K562 (cell line): ENCODE results near the gene ZFX. TPM values are rescaled to one million over a fixed set of nuclear protein-coding genes. Genes with fewer than 3 reads are reported as not detected.

Experiments
- ATAC-seq: fragments of 200-7000 bp; cut with Tn5 transposase; 3 replicates; pipeline ENCODE4 v1.9.1; 2020; ENCODE audit warnings: moderate library complexity
- BruUV-seq: library from RNA; stranded (reverse); fragments of 400-500 nt; replicated peaks from 2 replicates; lab custom pipeline; 2021; lab: Mats Ljungman, UMichigan
- CTCF ChIA-PET: fragments of 300-600 bp; formaldehyde crosslinking; extraction: SDS; loops from one replicate; lab custom pipeline; 2021; ENCODE audit warnings: low intra/inter-chr PET ratio; lab: Yijun Ruan, JAX
- POLR2A ChIA-PET: fragments of 300-600, 350-650 bp; sonication (Branson Sonifier 250); formaldehyde crosslinking; extraction: SDS; loops from one replicate; lab custom pipeline; 2021; ENCODE audit warnings: antibody characterized with exemption, inconsistent platforms; lab: Yijun Ruan, JAX
- DNase-seq, 4 experiments: peaks; one replicate each; pipeline versions ENCODE4 v3.0.0 to v3.0.0-alpha.2; 2011 to 2018; ENCODE audit warnings: low spot score in 3 of 4, mixed read lengths in 3 of 4; ENCODE audit errors: extremely low read depth in 1 of 4
- FAIRE-seq: peaks from 2 replicates; lab custom pipeline; 2011; peaks lifted over from hg19 to GRCh38; lab: Jason Lieb, UNC
- H2AFZ ChIP-seq: 2 replicates; pipeline ENCODE4 v1.6.0; 2011; ENCODE audit warnings: low read depth, low read length, control low read depth, inconsistent platforms
- H3K27ac ChIP-seq: fragments of 200-600 bp; 3 replicates; pipeline ENCODE4 v1.8.0; 2011; ENCODE audit warnings: low read depth, mild to moderate bottlenecking, control low read depth, inconsistent platforms, low read length, moderate library complexity, mixed read lengths; ENCODE audit errors: extremely low read depth
- H3K27me3 ChIP-seq, 2 experiments: fragments of 300-600 bp in 1 of 2; 2 replicates in 1 of 2; 3 replicates in 1 of 2; pipeline versions ENCODE4 v1.6.0 to v1.8.0; 2011; ENCODE audit warnings: inconsistent platforms in 2 of 2, low read length in 2 of 2, mild to moderate bottlenecking in 1 of 2, mixed read lengths in 1 of 2, moderate library complexity in 1 of 2; ENCODE audit not compliant: control insufficient read depth in 2 of 2, insufficient read depth in 2 of 2
- H3K36me3 ChIP-seq: fragments of 300-600 bp; 3 replicates; pipeline ENCODE4 v1.8.0; 2011; ENCODE audit warnings: mild to moderate bottlenecking, low read length, inconsistent platforms; ENCODE audit not compliant: control insufficient read depth, insufficient read depth
- H3K4me1 ChIP-seq, 2 experiments: fragments of 200-600 bp in 1 of 2; replicated peaks in 1 of 2; 2 replicates in 1 of 2; 3 replicates in 1 of 2; pipeline versions ENCODE4 v1.5.1 to v1.8.0; 2011; ENCODE audit warnings: inconsistent platforms in 2 of 2, low read length in 2 of 2, mild to moderate bottlenecking in 1 of 2, mixed read lengths in 1 of 2, moderate library complexity in 1 of 2; ENCODE audit not compliant: control insufficient read depth in 2 of 2, insufficient read depth in 2 of 2
- H3K4me2 ChIP-seq: 2 replicates; pipeline ENCODE4 v1.6.1; 2011; ENCODE audit warnings: low read length, control low read depth, inconsistent platforms, mixed read lengths; ENCODE audit not compliant: insufficient read depth
- H3K4me3 ChIP-seq: fragments of 200-600 bp; sonication (generic), shearing (Covaris generic); 2 replicates; pipeline ENCODE4 v1.5.1; 2016; ENCODE audit warnings: control low read depth, inconsistent platforms
- H3K79me2 ChIP-seq: fragments of 200-600 bp; 3 replicates; pipeline ENCODE4 v1.8.0; 2011; ENCODE audit warnings: low read length, inconsistent platforms; ENCODE audit not compliant: control insufficient read depth, insufficient read depth
- H3K9ac ChIP-seq, 2 experiments: 2 replicates each; pipeline versions ENCODE4 v1.6.0 to v1.6.1; 2011; ENCODE audit warnings: low read depth in 2 of 2, low read length in 2 of 2, control low read depth in 1 of 2, inconsistent platforms in 1 of 2, mild to moderate bottlenecking in 1 of 2, mixed read lengths in 1 of 2; ENCODE audit not compliant: insufficient read depth in 1 of 2
- H3K9me1 ChIP-seq: one replicate; pipeline ENCODE4 v1.6.0; 2011; ENCODE audit warnings: inconsistent platforms, mild to moderate bottlenecking, low read length, moderate library complexity; ENCODE audit not compliant: control insufficient read depth, insufficient read depth
- H3K9me3 ChIP-seq: replicated peaks from 2 replicates; pipeline ENCODE4 v1.5.1; 2011; ENCODE audit warnings: low read depth, low read length, inconsistent platforms; ENCODE audit not compliant: control insufficient read depth, insufficient read depth
- H4K20me1 ChIP-seq: replicated peaks from 2 replicates; pipeline ENCODE4 v1.6.1; 2011; ENCODE audit warnings: low read length, inconsistent platforms, mixed read lengths; ENCODE audit not compliant: control insufficient read depth, insufficient read depth
- ATF3 ChIP-seq, 2 experiments: fragments of 450-650 bp in 1 of 2; sonication (generic) in 1 of 2; formaldehyde crosslinking in 1 of 2; IDR thresholded peaks in 1 of 2; conservative IDR thresholded peaks in 1 of 2; 2 replicates each; pipeline versions ENCODE4 v1.6.1 to v1.8.1; 2016 to 2023; ENCODE audit warnings: mild to moderate bottlenecking in 2 of 2, moderate library complexity in 2 of 2, inconsistent platforms in 1 of 2, missing genetic modification reagents in 1 of 2
- CC2D1A ChIP-seq: fragments of 450-650 bp; IDR thresholded peaks from 2 replicates; pipeline ENCODE4 v1.6.1; 2017; ENCODE audit warnings: mild to moderate bottlenecking
- ESRRA ChIP-seq: fragments of 450-650 bp; IDR thresholded peaks from 2 replicates; pipeline ENCODE4 v1.6.1; 2014; ENCODE audit warnings: low read depth, mild to moderate bottlenecking, moderate library complexity, borderline replicate concordance
- NFIC ChIP-seq: fragments of 450-650 bp; IDR thresholded peaks from 2 replicates; pipeline ENCODE4 v1.6.1; 2017; ENCODE audit warnings: mild to moderate bottlenecking, inconsistent platforms
- POLR2H ChIP-seq: IDR thresholded peaks from 2 replicates; pipeline ENCODE4 v1.6.1; 2016; ENCODE audit warnings: missing genetic modification characterization, low read depth, mild to moderate bottlenecking, control low read depth, missing compliant biosample characterization, moderate library complexity
- PURB ChIP-seq: sonication (generic); formaldehyde crosslinking; IDR thresholded peaks from 2 replicates; pipeline ENCODE4 v1.9.0; 2021; ENCODE audit warnings: low read depth, mild to moderate bottlenecking, missing genetic modification reagents
- TAF15 ChIP-seq: fragments of 200-400 bp; formaldehyde crosslinking; IDR thresholded peaks from 2 replicates; pipeline ENCODE4 v1.6.1; 2017; ENCODE audit warnings: mild to moderate bottlenecking, low read depth, low read length, moderate library complexity
- TARDBP ChIP-seq: fragments of 450-650 bp; IDR thresholded peaks from 2 replicates; pipeline ENCODE4 v1.6.1; 2016
- TCF7 ChIP-seq: sonication (generic); IDR thresholded peaks from 2 replicates; pipeline ENCODE4 v1.6.1; 2016; ENCODE audit warnings: antibody characterized with exemption, borderline replicate concordance
- ZNF655 ChIP-seq: fragments of 250-450 bp; sonication (Bioruptor Pico); IDR thresholded peaks from 2 replicates; pipeline ENCODE4 v1.5.0; 2021
- WGBS: fragments of 100-300 bp; shearing (Covaris generic); methylation state at CpG from one replicate; pipeline ENCODE4 v1.1.6; 2016; ENCODE audit warnings: low coverage, mixed read lengths; ENCODE audit not compliant: insufficient coverage; ENCODE audit errors: missing lambda C conversion rate; 5-methylcytosine and 5-hydroxymethylcytosine counted together
- in situ Hi-C: fragments of 300-500 bp; cut with MboI; formaldehyde crosslinking; loops from 4 replicates; pipeline ENCODE4 v1.15.0; 2018; ENCODE audit warnings: inconsistent platforms, mixed read lengths
- intact Hi-C: fragments of 100-400 bp; cut with micrococcal nuclease; formaldehyde crosslinking; loops from 2 replicates; pipeline ENCODE4 v1.14.2; 2022
- polyA plus RNA-seq, 8 experiments: library from polyadenylated mRNA; depleted of rRNA in 4 of 8; stranded (reverse) in 5 of 8; unstranded in 3 of 8; fragments of >200 nt; fragmentation: Nextera tagmentation in 2 of 8; fragmentation: Illumina TruSeq in 1 of 8; extraction: Ambion mirVana in 2 of 8; extraction: Trizol in 1 of 8; gene quantifications; 2 replicates each; pipeline versions ENCODE4 v1.2.1 to v1.2.3, GENCODE V29; 2011 to 2014; ENCODE audit warnings: inconsistent platforms in 1 of 8, missing spikeins in 1 of 8
- total RNA-seq, 7 experiments: library from RNA; depleted of rRNA in 6 of 7; stranded (reverse); fragments of >200 nt in 6 of 7; fragmentation: Illumina TruSeq in 2 of 7; extraction: Trizol in 2 of 7; gene quantifications; 2 replicates each; pipeline versions ENCODE4 v1.2.1 to v1.2.3, GENCODE V29; 2011 to 2021; ENCODE audit warnings: low replicate concordance in 1 of 7
- TF ChIP-seq, protein P1 (sequence below): IDR thresholded peaks from 2 replicates; pipeline ENCODE4 v1.6.1; 2011; ENCODE audit warnings: borderline replicate concordance, low read depth, mild to moderate bottlenecking, moderate library complexity, low read length; ENCODE audit not compliant: insufficient read depth, poor library complexity, severe bottlenecking

Gene ZFX
- total and polyA plus RNA-seq, 9 of the 15 experiments (the other 6 are each of a cell fraction or from before 2014, with no cell fraction given): 5.3 to 25.2 (median 11.4) TPM

- FAIRE-seq (no peak), DNase-seq (no peak), ATAC-seq (no peak)
- no peak overlapping the region for H3K4me3 ChIP-seq
- no TSS peak for BruUV-seq
- H3K27ac ChIP-seq: no peak overlapping the region
- CTCF ChIA-PET: no interaction called here
- no peaks in the 10 kb centered on the region for H3K9me1 ChIP-seq
- in situ Hi-C loops: no loop called here
- no peaks in the 10 kb centered on the region for H3K27me3 ChIP-seq
- intact Hi-C loops: no loop called here
- H3K36me3 ChIP-seq: peaks cover 63% of the 10 kb centered on the region
- peaks cover 34% of the 10 kb centered on the region for H3K79me2 ChIP-seq
- no peaks in the 10 kb centered on the region for H3K4me1 ChIP-seq
- 90% methylated on average over 1 of the region's 1 CpG for WGBS
- POLR2A ChIA-PET: no interaction called here
- H3K9me3 ChIP-seq: no peaks in the 10 kb centered on the region
- H2AFZ ChIP-seq: no peak overlapping the region
- TF ChIP-seq CC2D1A (no peak), ATF3 (IDR thresholded peaks at IDR 0.05) (no peak), ATF3 (CRISPR knock-in tag; conservative IDR thresholded peaks at IDR 0.05) (no peak), PURB (CRISPR knock-in tag) (no peak), TCF7 (no peak), POLR2H (tag) (no peak), ESRRA (no peak), TAF15 (no peak), ZNF655 (no peak), TARDBP (no peak), NFIC (no peak)
- TF ChIP-seq, protein P1, sequence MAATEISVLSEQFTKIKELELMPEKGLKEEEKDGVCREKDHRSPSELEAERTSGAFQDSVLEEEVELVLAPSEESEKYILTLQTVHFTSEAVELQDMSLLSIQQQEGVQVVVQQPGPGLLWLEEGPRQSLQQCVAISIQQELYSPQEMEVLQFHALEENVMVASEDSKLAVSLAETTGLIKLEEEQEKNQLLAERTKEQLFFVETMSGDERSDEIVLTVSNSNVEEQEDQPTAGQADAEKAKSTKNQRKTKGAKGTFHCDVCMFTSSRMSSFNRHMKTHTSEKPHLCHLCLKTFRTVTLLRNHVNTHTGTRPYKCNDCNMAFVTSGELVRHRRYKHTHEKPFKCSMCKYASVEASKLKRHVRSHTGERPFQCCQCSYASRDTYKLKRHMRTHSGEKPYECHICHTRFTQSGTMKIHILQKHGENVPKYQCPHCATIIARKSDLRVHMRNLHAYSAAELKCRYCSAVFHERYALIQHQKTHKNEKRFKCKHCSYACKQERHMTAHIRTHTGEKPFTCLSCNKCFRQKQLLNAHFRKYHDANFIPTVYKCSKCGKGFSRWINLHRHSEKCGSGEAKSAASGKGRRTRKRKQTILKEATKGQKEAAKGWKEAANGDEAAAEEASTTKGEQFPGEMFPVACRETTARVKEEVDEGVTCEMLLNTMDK: no peak
- no peak overlapping the region for H3K9ac ChIP-seq
- no peak overlapping the region for H3K4me2 ChIP-seq
- no peaks in the 10 kb centered on the region for H4K20me1 ChIP-seq
Measured at GRCh38 chrX:24175276-24175675, 25.7 kb downstream of the ZFX start.
